Stimulated activated CD4-positive, alpha-beta T cell treated with anti-CD3 and anti-CD28 coated beads, Interleukin-1b, Interleukin-23, amount 100 ng/mL, for 4 hours (primary cell): ENCODE measurements around the gene CEP131.
"Not testable (repeated sequence)": the region's sequence is repeated elsewhere in the genome, so short reads cannot be mapped to it uniquely, and the experiment has no call there.

Experiments used
- DNase-seq, 2 donors: peaks; one replicate each; pipeline ENCODE4 v3.0.0-alpha.2; 2020; ENCODE audit warnings: low read depth in 2 of 2

CEP131 gene

DNA sequence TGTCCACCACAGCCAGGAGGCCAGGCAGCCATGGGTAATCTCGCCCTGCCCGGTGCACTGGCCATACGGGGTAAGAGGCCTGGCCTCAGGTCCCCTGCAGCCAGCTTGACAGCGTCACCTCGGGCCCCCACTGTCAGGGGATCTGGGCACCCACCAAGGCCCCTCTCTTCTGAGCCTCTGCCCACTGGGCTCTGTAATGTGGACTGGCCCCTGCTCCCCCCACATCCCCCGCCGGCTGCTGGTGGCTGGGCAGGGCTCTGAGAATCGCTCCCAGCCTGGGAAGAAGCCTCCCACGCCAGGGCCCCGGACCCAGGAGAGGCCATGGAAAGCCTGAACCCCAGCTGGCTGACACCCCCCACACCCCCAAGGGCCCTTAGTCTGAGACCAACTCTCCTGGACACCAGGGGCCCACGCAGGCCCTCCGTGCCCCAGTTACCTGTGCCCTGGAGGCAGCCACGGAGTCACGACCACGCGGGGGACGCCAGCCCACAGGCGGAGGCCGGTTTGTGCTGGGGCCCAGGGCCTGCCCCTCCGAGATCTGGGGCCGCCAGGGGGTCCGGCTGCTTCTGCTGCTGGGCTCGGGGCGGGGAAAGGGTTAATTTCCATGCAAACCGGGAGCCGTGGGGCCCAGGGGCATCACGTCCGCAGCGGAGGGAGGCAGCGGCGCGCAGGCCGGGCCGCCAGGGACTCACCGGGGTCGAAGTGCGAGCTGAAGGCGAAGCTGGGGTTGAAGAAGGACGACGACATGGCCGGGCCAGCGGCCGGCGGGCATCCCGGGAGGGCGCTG is 57.3 kb downstream of the CEP131 start, which contains the start of gene PVALEF:
TSS of gene PVALEF (plus strand) at position 262 of the 787 bp plus-strand sequence. CDS start 15,720 bp downstream, outside the sequence.
- DNase-seq, result no peak

DNA sequence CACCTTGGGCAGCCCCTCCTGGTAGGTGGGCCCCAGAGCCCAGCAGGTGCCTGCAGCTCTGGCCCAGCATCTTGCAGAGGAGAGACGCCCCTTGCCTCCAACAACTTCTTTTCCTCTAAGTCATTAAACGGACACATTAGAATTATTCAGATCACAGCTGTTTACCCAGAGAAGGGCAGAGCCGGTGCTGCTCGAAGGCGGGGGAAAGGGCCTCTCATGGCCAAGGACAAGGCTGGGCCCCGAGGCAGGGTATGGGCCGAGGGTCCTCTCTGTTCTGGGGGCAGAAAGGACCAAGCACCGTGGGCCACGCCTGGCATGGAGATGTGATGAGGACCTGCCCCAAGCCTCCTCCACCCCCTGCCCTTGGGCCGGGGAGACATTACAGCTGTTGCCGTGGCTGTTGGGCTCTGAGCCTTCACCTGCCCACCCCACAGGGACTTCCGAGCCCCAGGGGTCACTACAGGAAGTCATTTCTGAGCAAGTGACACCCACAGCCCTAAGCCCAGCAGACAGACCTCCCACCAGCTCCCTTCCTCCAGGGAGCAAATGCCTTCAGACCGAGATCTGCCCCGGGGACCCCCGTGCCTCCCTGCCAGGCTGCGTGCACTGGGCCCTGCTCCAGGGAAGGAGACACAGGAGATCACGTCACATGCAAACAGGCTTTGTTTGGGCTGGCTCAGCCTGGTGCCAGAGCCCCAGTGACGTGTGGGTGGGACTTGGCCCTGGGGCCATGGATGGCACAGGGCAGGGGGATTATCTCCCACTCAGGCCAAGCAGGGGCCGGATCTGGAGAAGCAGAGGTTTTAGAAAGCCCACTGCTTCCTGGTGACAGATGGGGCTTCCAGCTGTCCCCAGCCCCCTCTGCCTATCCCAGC is 58.2 kb downstream of the CEP131 start:
- no peak for DNase-seq

DNA sequence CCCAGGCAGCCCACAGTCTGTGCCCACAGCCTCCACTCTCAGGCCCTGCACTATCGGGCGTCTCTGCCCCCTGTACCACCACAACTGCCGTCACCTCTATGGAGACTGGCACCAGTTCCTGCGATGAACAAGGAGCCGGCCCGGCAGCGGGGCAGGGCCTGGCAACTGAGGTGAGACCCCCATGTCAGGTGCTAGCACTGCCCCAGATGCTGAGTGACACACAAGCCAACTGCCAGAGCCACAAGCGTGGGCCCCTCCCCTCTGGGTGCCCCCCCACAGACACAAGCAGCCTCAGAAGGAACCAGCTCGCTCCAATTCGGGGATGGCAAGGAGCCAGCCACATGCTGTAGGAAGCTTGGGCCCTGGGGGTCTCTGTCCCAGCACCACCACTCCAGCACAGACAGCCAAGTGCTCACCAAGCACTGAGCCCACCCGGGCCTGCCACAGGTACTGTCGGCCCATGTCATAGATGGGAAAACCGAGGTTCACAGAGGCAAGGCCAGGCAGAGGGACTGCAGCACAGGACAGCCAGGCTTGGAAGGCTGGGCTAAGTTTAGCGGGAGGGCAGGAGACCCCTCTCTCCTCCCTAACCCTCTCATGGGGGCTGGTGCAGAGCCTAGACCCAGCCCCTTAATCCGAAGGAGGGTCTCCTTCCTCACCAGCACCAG is 58.9 kb downstream of the CEP131 start:
- DNase-seq, result no peak

- no peak for DNase-seq
Observed at GRCh38 chr17:81163051-81163695, 59.6 kb downstream of the CEP131 start.

- no peak for DNase-seq
Observed at GRCh38 chr17:81162491-81162890, 60.3 kb downstream of the CEP131 start.

DNA sequence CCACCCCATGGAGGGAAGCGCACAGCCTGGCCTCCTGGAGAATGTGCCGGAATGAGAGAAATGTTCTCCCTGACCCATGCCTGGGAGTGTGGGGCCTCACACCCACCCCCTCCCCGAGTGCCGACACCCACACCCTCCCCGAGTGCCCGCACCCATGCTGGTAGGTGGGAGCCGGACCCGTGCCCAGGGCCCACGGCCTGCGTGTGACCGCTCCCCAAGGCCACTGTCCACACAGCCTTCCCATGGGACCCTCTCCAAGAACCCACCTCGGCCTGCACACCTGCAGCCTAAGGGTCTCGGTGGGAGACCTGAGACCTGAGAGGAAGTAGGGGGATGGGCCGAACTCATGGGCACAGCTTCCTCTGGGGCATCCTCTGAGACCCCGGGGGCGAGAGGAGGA is 60.8 kb downstream of the CEP131 start:
- DNase-seq, result no peak

DNA sequence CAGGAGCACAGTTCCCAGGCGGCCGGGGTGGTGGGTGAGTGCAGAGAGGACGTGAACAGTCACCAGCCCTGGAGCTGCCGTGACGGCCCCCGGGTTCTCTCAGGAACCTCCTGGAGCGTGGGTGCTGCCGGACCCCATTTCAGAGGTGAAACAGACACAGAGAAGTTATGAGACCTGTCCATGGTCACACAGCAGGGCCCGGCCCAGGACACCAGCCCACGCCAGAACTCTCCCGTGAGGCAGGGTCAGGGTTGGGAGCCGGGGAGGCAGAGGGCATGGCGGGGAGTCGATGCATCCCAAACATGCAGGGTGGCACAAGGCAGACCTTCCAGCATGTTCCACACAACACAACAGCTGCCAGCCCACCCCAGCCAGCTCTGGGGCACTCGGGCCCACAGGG is 61.2 kb downstream of the CEP131 start:
- DNase-seq, result no peak

DNA sequence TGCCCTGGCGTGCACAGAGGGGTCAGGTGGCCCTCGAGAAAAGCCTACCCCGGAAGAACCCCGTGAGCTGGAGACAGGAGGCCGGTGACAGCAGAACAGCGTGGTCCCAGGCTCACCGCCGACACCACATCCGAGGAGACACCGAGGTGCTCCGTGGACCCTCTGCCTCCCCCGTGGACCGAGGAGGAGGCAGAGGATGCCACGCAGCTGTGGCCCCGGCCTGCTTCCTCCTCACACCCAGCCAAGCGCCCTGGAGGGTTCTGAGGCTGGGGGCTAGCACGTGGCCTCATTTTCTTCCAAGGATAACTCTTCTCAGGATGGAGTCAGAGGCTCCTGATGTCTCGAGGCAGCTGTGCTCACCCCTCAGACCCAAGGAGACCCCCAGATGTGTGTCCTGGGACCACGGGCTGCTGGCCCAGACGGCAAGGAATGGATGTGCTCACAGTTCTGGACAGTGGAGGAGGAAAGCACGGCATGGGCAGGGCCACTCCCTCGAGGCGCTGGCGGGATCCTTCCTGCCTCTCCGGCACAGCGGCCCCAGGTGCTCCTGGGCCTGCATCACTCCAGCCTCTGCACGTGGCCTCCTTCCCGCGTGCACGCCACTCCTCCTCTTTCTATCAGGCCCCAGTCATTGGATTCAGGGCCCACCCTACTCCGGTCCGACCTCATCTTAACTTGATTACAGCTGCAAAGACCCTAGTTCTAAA is 61.9 kb downstream of the CEP131 start:
- DNase-seq, result no peak

- no peak for DNase-seq
Observed at GRCh38 chr17:81160306-81160705, 62.5 kb downstream of the CEP131 start.

DNA sequence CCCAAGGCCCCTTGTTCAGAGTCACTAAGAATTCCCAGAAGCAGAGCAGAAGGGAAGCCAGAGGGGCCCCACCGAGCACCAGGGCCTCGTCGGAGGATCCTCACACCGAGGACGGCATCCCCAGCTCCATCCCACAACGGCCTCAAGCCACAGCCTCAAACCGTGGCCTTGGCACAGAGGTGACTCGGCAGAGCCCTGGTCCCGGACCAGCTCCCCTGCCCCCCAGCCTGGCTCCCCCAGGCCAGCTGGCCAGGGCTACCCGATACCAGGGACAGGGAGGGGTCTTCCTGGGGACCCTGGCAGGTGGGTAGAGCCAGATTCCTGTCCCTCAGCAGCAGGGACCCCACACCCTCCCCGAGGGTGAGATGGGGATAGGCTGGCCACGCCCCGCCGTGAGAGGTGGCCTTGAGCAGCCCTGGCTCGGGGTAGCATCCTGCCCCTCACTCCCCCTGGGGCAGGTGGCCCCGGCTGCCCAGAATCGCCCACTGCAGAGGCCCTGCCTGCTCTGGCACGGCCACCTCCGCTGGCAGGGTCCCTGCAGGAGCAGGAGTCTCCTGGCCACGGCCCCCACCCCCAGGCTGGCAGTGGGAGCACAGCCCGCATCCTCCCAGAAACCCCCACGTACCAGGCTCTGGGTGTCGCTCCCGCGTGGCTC is 63.0 kb downstream of the CEP131 start:
- no peak for DNase-seq

DNA sequence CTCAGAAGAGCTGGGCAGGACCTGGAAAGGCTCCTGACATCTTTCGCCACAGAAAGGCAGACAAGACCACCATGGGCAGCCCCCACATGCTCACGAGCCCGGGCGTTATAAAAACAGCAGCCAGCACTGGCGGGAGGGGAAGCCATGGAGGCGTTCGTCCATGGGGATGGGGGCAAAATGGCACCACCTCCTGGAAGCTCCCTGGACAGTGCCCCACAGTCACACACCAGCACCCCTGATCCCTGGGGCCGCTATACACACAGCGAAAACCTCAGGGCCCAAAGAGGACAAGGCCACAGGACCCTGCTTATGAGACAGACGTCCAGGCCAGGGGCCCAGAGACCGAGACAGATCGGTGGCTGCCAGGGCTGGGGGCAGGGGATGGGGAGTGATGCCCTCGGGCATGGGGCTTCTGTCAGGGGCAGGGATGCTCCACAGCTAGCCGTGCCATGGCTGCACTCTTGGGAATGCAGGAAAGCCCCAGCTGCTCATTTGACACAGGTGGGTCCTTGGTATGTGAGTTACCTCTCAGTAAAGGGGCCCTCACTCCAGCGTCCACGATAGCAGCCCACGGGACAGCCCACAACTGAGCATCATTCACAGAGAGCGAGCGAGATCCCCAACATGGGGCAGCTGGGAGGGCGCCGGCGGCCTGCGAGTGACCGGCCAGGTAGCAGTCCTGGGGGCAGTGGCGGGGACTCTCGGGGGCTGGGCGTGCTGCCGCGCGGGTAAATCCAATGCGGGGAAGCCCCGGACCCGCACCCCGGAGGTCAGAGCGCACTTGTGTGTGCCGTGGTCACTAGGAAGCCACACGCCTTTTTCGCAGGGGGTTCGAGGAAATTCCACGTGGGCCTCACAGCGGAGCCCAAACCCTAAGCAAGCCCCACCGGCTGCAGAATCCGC is 63.8 kb downstream of the CEP131 start:
- no peak for DNase-seq

GRCh38 chr17:81157848-81158687 is 64.7 kb downstream of the CEP131 start:
- no peak for DNase-seq

DNA sequence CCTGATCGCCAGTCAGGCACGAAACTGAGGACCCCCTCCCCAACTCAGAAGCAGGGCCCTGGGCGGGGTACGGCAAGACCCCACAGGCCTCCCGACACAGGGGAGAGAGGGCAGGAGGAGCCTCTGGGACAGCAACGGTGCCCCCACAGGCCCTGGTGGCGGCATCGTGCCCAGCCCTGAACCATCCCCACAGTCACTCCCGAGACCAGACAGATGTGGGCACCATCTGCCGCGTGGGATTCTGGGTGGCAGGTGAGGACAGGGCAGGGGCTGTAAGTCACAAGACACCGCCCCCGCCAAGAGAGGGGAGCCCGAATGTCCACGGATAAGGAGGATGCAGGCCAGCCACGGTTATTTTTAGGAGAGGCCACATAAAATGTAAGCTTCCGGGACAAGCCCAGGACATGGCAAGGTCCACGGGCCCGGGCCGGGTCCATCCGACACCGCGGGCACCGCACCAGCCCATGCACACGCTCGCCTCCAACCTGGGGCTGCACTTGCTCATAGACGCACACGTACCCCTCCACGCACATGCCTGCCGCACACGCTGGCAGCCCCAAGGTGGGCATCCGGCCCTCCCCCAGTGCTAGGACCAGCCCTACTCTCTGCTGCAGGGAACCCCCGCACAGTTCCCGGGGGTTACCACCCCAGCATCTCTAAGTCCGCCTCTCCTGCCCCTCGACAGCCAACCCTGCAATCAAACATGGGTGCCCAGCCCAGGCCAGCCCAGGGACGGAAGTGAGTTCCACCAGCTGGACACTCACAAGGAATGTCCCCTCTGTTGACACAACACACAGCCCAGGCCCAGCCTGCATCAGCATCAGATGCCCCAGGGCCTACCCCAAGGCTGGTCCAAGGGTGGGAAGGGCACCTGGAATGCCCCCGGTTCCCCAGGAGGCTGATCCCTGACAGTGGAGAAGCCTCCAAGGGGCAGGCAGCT is 65.6 kb downstream of the CEP131 start:
- no peak for DNase-seq

- no peak for DNase-seq
Observed at GRCh38 chr17:81154961-81155360, 67.8 kb downstream of the CEP131 start.

DNA sequence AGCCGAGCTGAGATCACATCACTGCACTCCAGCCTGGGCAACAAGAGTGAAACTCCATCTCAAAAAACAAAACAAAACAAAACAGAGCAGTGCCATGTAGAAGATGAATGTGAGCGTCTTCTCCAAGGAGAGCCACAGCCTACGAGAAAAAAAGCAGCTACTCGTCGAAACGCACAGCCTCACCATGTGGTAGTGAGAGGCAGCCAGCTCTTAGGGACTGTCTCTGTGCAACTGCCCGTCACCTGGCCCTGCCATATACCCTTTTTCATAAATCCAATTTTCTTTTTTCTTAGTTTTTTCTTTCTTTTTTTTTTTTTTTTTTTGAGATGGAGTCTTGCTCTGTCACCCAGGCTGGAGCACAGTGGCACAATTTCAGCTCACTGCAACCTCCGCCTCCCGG is 68.7 kb downstream of the CEP131 start:
- not testable (repeated sequence) for DNase-seq

DNA sequence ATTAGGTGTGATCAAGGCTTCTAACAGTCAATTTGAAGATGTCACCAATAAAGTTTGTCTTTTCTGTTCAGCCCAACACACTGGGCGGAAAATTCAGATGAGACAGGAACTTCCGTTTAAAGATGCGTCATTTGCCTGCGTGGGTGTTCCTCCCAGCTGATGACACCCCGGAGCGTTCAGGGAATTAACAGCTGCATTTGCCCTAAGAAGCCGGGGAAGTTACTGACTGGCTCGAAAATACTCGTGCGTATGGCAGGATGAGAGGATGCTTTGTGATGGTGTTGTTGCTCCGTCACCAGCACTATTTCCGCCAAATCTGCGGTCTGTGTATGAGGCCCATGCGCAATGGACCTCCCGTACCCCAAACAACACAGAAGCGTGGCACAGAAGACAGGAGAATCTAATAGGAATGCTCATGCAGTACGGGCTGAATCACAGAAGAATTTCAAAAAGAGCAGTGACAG is 69.4 kb downstream of the CEP131 start:
- no peak for DNase-seq

GRCh38 chr17:81152288-81152828 is 70.4 kb downstream of the CEP131 start:
- no peak for DNase-seq
